Type B pancreatic cell (in vitro differentiated cells): ENCODE data around the gene LZTS2. TPM values are rescaled to one million over a fixed set of nuclear protein-coding genes. Genes with fewer than 3 reads are reported as not detected.

Experiments
- DNase-seq: peaks from one replicate; pipeline ENCODE4 v3.0.0; 2021; ENCODE audit warnings: mixed read lengths; ENCODE audit not compliant: unreplicated experiment; ENCODE audit errors: extremely low spot score
- H3K27ac Mint-ChIP-seq: 2 replicates; pipeline ENCODE4 v1.8.0; 2021; ENCODE audit warnings: mild to moderate bottlenecking, mixed read lengths
- H3K27me3 Mint-ChIP-seq: 2 replicates; pipeline ENCODE4 v1.8.0; 2021; ENCODE audit warnings: mixed read lengths
- H3K36me3 Mint-ChIP-seq: 2 replicates; pipeline ENCODE4 v1.8.0; 2021; ENCODE audit warnings: mixed read lengths
- H3K4me1 Mint-ChIP-seq: one replicate; pipeline ENCODE4 v1.8.0; 2021; ENCODE audit warnings: mixed read lengths; ENCODE audit not compliant: unreplicated experiment
- H3K4me3 Mint-ChIP-seq: 2 replicates; pipeline ENCODE4 v1.8.0; 2021; ENCODE audit warnings: mild to moderate bottlenecking, mixed read lengths
- H3K9me3 Mint-ChIP-seq: 2 replicates; pipeline ENCODE4 v1.8.0; 2021; ENCODE audit warnings: mixed read lengths
- total RNA-seq: library from RNA; stranded (reverse); gene quantifications from 2 replicates; pipeline ENCODE4 v1.2.1, GENCODE V29; 2021; ENCODE audit warnings: low replicate concordance
- TF ChIP-seq, protein P1 (sequence below): fragments of 200-600 bp; sonication (generic); conservative IDR thresholded peaks from 2 replicates; pipeline ENCODE4 v1.5.0; 2021; ENCODE audit warnings: antibody characterized with exemption, mild to moderate bottlenecking

Gene LZTS2
- total RNA-seq, 1 donor from 2014 or later, result 86.6 TPM

DNA sequence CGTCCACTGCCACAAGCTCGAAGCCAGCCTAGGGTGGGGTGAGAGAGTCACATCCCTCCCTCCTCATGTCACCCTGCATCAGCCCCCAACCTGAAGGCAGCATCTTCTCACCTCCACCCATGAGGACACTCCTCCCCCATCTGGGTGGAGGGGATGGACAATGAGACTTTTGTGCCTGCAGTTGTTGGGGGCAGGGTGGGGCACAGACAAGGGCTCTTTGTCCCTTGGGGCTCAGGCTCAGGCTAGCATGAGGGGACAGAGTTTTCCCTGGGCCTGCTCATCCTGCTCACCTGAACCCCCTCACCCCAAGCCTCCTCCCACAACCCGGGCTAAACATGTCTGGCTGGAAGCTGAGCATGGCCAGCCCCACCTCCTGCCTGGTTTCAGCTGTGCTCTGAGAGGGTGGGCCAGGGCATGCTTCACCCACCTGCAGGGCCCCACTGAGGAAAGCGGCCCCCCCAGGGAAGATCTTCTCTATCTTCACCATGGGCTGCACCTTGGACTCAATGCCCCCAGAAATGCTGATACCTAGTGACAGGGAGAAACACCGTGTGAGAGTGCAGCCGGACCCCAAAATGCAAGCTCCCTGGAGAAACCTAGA is 9.3 kb downstream of the LZTS2 start:
- H3K36me3 Mint-ChIP-seq, result no peaks in the 10 kb centered on the region
- no peak overlapping the region for H3K4me3 Mint-ChIP-seq
- peaks cover 4% of the 10 kb centered on the region for H3K27me3 Mint-ChIP-seq
- DNase-seq, result no peak
- TF ChIP-seq, protein P1, sequence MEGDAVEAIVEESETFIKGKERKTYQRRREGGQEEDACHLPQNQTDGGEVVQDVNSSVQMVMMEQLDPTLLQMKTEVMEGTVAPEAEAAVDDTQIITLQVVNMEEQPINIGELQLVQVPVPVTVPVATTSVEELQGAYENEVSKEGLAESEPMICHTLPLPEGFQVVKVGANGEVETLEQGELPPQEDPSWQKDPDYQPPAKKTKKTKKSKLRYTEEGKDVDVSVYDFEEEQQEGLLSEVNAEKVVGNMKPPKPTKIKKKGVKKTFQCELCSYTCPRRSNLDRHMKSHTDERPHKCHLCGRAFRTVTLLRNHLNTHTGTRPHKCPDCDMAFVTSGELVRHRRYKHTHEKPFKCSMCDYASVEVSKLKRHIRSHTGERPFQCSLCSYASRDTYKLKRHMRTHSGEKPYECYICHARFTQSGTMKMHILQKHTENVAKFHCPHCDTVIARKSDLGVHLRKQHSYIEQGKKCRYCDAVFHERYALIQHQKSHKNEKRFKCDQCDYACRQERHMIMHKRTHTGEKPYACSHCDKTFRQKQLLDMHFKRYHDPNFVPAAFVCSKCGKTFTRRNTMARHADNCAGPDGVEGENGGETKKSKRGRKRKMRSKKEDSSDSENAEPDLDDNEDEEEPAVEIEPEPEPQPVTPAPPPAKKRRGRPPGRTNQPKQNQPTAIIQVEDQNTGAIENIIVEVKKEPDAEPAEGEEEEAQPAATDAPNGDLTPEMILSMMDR, result no peak
- H3K27ac Mint-ChIP-seq, result no peak overlapping the region
- H3K4me1 Mint-ChIP-seq, result peaks cover 11% of the 10 kb centered on the region
- H3K9me3 Mint-ChIP-seq, result no peaks in the 10 kb centered on the region

DNA sequence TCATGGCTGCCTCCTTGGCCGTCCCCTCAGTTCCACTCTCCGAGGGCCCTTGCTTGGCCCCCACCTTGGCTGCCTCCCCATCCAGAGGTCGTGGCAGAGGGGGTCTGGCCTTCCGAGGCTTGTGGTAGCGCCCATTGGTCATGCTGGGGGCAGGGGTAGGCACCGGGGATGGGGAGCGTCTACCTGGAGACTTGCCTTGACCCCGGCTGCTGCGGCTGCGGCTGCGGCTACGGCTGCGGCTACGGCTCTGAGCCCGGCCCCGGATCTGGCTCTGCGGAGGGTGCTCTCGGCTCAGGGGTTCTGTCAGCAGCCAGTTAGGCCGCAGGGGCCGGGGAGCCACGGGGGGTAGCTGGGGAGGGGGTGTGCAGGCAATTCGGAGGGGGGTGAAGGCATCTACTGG is 10.7 kb downstream of the LZTS2 start:
- no peak overlapping the region for H3K4me3 Mint-ChIP-seq
- no peaks in the 10 kb centered on the region for H3K36me3 Mint-ChIP-seq
- H3K27me3 Mint-ChIP-seq, result peaks cover 9% of the 10 kb centered on the region
- TF ChIP-seq, protein P1, result peak; percentile 1
- H3K27ac Mint-ChIP-seq, result no peak overlapping the region
- no peak for DNase-seq
- peaks cover 23% of the 10 kb centered on the region for H3K4me1 Mint-ChIP-seq
- no peaks in the 10 kb centered on the region for H3K9me3 Mint-ChIP-seq

DNA sequence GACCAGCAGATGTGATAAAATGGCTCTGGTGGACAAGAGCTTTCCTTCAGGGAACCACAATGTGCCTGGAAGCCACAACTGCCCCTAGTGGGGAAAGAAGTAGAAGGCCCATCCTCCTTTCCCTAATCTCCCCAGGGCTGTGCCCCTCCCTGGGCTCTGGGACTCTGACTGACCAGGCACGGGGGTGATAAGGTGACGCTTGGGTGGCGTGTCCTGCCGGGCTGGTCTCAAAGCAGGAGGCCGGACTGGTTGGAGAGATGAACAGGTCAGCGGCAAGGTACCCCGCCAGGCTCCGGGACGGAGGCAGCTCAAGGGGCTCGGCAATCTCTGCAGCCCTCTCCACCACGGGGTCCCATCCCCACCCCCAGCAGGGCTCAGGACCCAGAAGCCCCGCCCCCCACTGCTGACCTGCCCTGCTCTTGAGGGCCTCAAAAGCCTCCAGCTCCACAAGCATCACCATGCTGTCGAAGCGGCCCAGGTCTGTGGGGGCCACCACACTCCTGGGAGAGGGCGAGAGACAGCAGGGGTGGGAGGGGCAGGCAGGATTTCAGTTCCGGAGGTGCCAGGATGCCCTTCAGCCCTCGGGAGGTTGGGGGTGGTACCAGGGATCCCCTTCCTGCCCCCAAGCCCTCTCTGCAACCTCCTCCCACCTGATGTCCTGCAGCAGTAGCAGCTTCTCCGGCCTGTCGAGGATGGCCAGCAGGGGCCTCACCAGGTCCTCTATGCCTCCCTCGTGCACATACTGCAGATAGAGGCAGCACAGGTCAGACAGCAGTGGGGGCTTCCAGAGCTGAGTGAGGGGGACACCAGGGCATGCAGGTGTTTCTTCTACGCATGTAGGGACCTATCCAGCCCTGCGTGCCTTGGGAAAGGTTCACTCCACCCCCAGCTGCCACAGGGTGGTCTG is 12.2 kb downstream of the LZTS2 start:
- Mint-ChIP-seq H3K27me3 (peaks cover 18% of the 10 kb centered on the region), H3K36me3 (no peaks in the 10 kb centered on the region), H3K4me1 (peaks cover 31% of the 10 kb centered on the region), H3K9me3 (no peaks in the 10 kb centered on the region), H3K4me3 (no peak overlapping the region), H3K27ac (peak overlapping the region; percentile 21)
- TF ChIP-seq, protein P1, result peak; percentile 66
- no peak for DNase-seq

DNA sequence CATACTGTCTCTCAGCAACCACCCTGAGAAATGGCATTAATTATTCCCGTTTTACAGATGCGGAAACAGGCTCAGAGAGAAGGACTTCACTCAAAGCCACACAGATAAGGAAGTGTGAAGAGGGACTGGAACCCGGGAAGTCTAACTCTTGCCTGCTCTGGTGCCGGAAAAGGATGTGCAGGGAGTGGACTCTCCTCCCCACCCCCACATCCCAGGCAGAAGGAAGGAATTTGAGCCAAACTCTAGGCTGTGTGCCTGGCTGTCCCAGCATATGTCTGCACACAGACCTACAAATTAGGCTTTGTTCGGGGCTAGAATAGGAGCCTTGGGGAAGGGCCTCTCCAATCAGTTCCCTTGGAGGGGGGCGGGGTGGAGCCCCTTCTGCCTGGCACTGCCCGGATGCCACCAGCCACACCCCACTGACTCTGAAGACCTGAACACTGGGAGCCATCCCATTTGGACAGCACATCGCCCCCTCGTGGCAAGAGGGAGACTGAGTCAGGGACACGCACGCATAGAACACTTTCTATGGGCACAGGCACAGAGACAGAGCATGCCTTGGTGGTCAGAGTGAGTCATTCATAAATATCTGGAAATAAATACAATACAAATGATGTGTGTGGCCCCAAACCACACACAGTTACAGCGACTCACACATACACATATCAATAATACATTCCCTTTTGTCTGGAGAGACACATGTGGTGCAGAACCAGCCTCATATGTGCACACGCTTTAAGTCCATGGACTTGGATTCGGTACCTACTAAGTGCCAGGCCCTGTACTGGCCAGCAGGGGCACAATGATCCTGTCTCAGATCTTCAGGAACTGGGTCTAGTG is 13.1 kb downstream of the LZTS2 start:
- H3K27ac Mint-ChIP-seq, result peak overlapping the region; percentile 62
- no peaks in the 10 kb centered on the region for H3K9me3 Mint-ChIP-seq
- TF ChIP-seq, protein P1, result peak; percentile 96
- no peaks in the 10 kb centered on the region for H3K36me3 Mint-ChIP-seq
- peaks cover 28% of the 10 kb centered on the region for H3K27me3 Mint-ChIP-seq
- H3K4me1 Mint-ChIP-seq, result peaks cover 31% of the 10 kb centered on the region
- peak; percentile 86 for DNase-seq
- no peak overlapping the region for H3K4me3 Mint-ChIP-seq

DNA sequence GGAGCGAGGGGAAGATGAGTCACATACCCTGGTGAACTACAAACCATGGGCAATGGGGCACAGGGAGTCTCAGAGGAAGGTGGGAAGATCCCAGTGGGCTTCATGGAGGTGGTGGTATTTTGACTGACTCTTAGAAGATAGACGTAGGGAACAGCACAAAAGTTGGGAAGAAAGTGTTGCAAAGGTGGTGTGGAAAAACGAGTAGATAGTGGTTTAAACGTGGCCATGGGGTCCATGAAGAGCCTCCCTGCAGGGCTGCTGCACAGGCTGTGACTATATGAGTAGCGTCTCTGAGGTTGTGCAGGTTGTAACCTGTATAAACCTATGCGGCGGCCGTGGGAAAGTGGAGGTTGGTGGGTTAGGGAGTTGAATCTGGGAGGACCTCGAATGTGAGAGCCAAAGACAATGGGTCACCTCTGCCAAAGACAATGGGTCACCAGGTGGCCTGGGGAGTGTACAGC is 13.8 kb downstream of the LZTS2 start:
- no peak for DNase-seq
- Mint-ChIP-seq H3K9me3 (no peaks in the 10 kb centered on the region), H3K4me1 (peaks cover 34% of the 10 kb centered on the region), H3K27me3 (peaks cover 30% of the 10 kb centered on the region), H3K36me3 (no peaks in the 10 kb centered on the region), H3K27ac (peak overlapping the region; percentile 62), H3K4me3 (no peak overlapping the region)
- TF ChIP-seq, protein P1, result no peak
